Neural cell (in vitro differentiated cells): ENCODE results near the gene CACNA2D1. TPM values are rescaled to one million over a fixed set of nuclear protein-coding genes. Genes with fewer than 3 reads are reported as not detected.

ENCODE experiments used
- H2AFZ ChIP-seq: fragments of 200-600, 300-800 bp; sonication (generic), shearing (Covaris generic); 2 replicates; pipeline ENCODE4 v1.6.0; 2014; ENCODE audit warnings: low read depth, mild to moderate bottlenecking, antibody characterized with exemption, low read length, moderate library complexity
- H3F3A ChIP-seq: fragments of 200-600 bp; shearing (Covaris generic); 2 replicates; pipeline ENCODE4 v1.6.1; 2016; ENCODE audit warnings: mild to moderate bottlenecking, moderate library complexity, mixed read lengths, antibody characterized with exemption, low read length; ENCODE audit not compliant: insufficient read depth, poor library complexity, severe bottlenecking
- H3K27ac ChIP-seq: fragments of 200-600, 300-800 bp; sonication (generic), shearing (Covaris generic); 2 replicates; pipeline ENCODE4 v1.5.1; 2014; ENCODE audit warnings: mild to moderate bottlenecking, low read length, moderate library complexity
- H3K27me3 ChIP-seq: fragments of 300-800, 200-600 bp; sonication (generic), shearing (Covaris generic); 2 replicates; pipeline ENCODE4 v1.6.0; 2014; ENCODE audit warnings: mild to moderate bottlenecking, low read depth, low read length, moderate library complexity; ENCODE audit not compliant: insufficient read depth
- H3K36me3 ChIP-seq: fragments of 300-800, 200-600 bp; sonication (generic), shearing (Covaris generic); 2 replicates; pipeline ENCODE4 v1.5.1; 2014; ENCODE audit warnings: mild to moderate bottlenecking, antibody characterized with exemption, low read length, moderate library complexity; ENCODE audit not compliant: insufficient read depth
- H3K4me2 ChIP-seq: fragments of 300-800, 200-600 bp; sonication (generic), shearing (Covaris generic); 2 replicates; pipeline ENCODE4 v1.6.0; 2014; ENCODE audit warnings: mild to moderate bottlenecking, low read length
- H3K4me3 ChIP-seq: fragments of 300-800, 200-600 bp; sonication (generic), shearing (Covaris generic); 2 replicates; pipeline ENCODE4 v1.5.1; 2014; ENCODE audit warnings: mild to moderate bottlenecking, low read length, moderate library complexity
- H3K79me2 ChIP-seq: fragments of 200-600 bp; shearing (Covaris generic); replicated peaks from 2 replicates; pipeline ENCODE4 v1.6.0; 2014; ENCODE audit warnings: mild to moderate bottlenecking, low read length, moderate library complexity; ENCODE audit not compliant: insufficient read depth
- H3K9ac ChIP-seq: fragments of 300-800, 200-600 bp; sonication (generic), shearing (Covaris generic); 2 replicates; pipeline ENCODE4 v1.6.1; 2016; ENCODE audit warnings: mild to moderate bottlenecking, low read length, mixed read lengths
- H3K9me2 ChIP-seq: fragments of 200-600 bp; shearing (Covaris generic); 2 replicates; pipeline ENCODE4 v1.6.1; 2016; ENCODE audit warnings: mild to moderate bottlenecking, low read length, mixed read lengths; ENCODE audit not compliant: insufficient read depth
- H3K9me3 ChIP-seq: fragments of 200-600, 300-800 bp; sonication (generic), shearing (Covaris generic); 2 replicates; pipeline ENCODE4 v1.6.1; 2016; ENCODE audit warnings: mild to moderate bottlenecking, mixed run types, low read length, moderate library complexity, mixed read lengths
- H4K20me1 ChIP-seq: fragments of 200-600 bp; shearing (Covaris generic); 2 replicates; pipeline ENCODE4 v1.6.1; 2016; ENCODE audit warnings: mild to moderate bottlenecking, mixed run types; ENCODE audit not compliant: insufficient read depth
- EP300 ChIP-seq: fragments of 450-650 bp; conservative IDR thresholded peaks from 2 replicates; pipeline ENCODE4 v1.6.1; 2014; ENCODE audit warnings: antibody characterized with exemption, mild to moderate bottlenecking, moderate library complexity; ENCODE audit not compliant: poor library complexity, severe bottlenecking
- EZH2 ChIP-seq: fragments of 200-600, 300-800 bp; shearing (Covaris generic), sonication (generic); IDR thresholded peaks from 2 replicates; pipeline ENCODE4 v1.6.1; 2014; ENCODE audit warnings: antibody characterized with exemption, low read length, borderline replicate concordance, mild to moderate bottlenecking; ENCODE audit not compliant: insufficient read depth, poor library complexity, severe bottlenecking
- MXI1 ChIP-seq: fragments of 450-650 bp; conservative IDR thresholded peaks from 2 replicates; pipeline ENCODE4 v1.6.1; 2014; ENCODE audit warnings: antibody characterized with exemption, mild to moderate bottlenecking; ENCODE audit not compliant: poor library complexity, severe bottlenecking
- POLR2AphosphoS5 ChIP-seq: IDR thresholded peaks from 2 replicates; pipeline ENCODE4 v1.6.1; 2012
- RAD21 ChIP-seq: fragments of 450-650 bp; conservative IDR thresholded peaks from 2 replicates; pipeline ENCODE4 v1.6.1; 2014; ENCODE audit warnings: antibody characterized with exemption, mild to moderate bottlenecking, moderate library complexity
- SMC3 ChIP-seq: fragments of 450-650 bp; conservative IDR thresholded peaks from 2 replicates; pipeline ENCODE4 v1.6.1; 2014; ENCODE audit warnings: antibody characterized with exemption, mild to moderate bottlenecking, moderate library complexity; ENCODE audit not compliant: poor library complexity
- TAF1 ChIP-seq: IDR thresholded peaks from 2 replicates; pipeline ENCODE4 v1.6.1; 2012; ENCODE audit warnings: low read depth
- polyA plus RNA-seq: library from polyadenylated mRNA; depleted of rRNA; stranded (reverse); fragments of >200 nt; gene quantifications from 2 replicates; pipeline ENCODE4 v1.2.3, GENCODE V29; 2014
- TF ChIP-seq, protein P1 (sequence below): IDR thresholded peaks from 2 replicates; pipeline ENCODE4 v1.6.1; 2012; ENCODE audit warnings: borderline replicate concordance
- TF ChIP-seq, protein P2 (sequence below): fragments of 450-650 bp; IDR thresholded peaks from 2 replicates; pipeline ENCODE4 v1.5.1; 2014; ENCODE audit warnings: antibody characterized with exemption, mild to moderate bottlenecking, moderate library complexity; ENCODE audit not compliant: poor library complexity, severe bottlenecking

The CACNA2D1 gene
- polyA plus RNA-seq, 1 donor from 2014 or later = 7.0 TPM

DNA sequence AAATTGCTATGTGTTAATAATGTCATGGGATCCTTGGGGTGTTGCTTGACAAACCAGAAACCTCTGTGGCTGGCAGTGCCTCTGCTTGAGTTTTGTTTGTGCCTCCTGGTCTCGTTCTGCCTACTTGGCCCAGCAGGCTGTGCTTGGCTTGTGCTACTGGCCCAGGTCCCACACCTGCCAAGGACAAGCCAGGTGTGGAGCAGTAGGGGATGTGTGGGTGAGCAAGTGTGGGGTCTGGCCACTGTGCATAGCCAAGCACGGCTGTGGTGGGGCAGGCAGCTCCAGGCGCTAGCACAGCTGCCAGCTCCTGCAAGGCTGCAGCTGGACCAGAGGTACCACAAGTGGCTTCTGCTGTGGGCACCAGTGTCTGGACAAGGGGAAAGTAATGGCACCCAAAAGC lies 524.1 kb downstream of the CACNA2D1 start:
- Histone ChIP-seq H3K4me3 (no peak overlapping the region), H3K9ac (no peak overlapping the region), H3K27ac (no peak overlapping the region), H3K36me3 (no peaks in the 10 kb centered on the region), H3K9me2 (no peaks in the 10 kb centered on the region), H2AFZ (no peak overlapping the region), H3K27me3 (no peaks in the 10 kb centered on the region), H3K9me3 (no peaks in the 10 kb centered on the region), H3F3A (no peaks in the 10 kb centered on the region), H3K4me2 (no peak overlapping the region), H3K79me2 (no peaks in the 10 kb centered on the region), H4K20me1 (no peaks in the 10 kb centered on the region)
- TF ChIP-seq RAD21 (no peak), MXI1 (no peak), SMC3 (no peak), EP300 (no peak), TAF1 (no peak), POLR2AphosphoS5 (no peak), EZH2 (no peak)
- TF ChIP-seq, protein P1, sequence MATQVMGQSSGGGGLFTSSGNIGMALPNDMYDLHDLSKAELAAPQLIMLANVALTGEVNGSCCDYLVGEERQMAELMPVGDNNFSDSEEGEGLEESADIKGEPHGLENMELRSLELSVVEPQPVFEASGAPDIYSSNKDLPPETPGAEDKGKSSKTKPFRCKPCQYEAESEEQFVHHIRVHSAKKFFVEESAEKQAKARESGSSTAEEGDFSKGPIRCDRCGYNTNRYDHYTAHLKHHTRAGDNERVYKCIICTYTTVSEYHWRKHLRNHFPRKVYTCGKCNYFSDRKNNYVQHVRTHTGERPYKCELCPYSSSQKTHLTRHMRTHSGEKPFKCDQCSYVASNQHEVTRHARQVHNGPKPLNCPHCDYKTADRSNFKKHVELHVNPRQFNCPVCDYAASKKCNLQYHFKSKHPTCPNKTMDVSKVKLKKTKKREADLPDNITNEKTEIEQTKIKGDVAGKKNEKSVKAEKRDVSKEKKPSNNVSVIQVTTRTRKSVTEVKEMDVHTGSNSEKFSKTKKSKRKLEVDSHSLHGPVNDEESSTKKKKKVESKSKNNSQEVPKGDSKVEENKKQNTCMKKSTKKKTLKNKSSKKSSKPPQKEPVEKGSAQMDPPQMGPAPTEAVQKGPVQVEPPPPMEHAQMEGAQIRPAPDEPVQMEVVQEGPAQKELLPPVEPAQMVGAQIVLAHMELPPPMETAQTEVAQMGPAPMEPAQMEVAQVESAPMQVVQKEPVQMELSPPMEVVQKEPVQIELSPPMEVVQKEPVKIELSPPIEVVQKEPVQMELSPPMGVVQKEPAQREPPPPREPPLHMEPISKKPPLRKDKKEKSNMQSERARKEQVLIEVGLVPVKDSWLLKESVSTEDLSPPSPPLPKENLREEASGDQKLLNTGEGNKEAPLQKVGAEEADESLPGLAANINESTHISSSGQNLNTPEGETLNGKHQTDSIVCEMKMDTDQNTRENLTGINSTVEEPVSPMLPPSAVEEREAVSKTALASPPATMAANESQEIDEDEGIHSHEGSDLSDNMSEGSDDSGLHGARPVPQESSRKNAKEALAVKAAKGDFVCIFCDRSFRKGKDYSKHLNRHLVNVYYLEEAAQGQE = no peak
- TF ChIP-seq, protein P2, sequence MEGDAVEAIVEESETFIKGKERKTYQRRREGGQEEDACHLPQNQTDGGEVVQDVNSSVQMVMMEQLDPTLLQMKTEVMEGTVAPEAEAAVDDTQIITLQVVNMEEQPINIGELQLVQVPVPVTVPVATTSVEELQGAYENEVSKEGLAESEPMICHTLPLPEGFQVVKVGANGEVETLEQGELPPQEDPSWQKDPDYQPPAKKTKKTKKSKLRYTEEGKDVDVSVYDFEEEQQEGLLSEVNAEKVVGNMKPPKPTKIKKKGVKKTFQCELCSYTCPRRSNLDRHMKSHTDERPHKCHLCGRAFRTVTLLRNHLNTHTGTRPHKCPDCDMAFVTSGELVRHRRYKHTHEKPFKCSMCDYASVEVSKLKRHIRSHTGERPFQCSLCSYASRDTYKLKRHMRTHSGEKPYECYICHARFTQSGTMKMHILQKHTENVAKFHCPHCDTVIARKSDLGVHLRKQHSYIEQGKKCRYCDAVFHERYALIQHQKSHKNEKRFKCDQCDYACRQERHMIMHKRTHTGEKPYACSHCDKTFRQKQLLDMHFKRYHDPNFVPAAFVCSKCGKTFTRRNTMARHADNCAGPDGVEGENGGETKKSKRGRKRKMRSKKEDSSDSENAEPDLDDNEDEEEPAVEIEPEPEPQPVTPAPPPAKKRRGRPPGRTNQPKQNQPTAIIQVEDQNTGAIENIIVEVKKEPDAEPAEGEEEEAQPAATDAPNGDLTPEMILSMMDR = no peak

DNA sequence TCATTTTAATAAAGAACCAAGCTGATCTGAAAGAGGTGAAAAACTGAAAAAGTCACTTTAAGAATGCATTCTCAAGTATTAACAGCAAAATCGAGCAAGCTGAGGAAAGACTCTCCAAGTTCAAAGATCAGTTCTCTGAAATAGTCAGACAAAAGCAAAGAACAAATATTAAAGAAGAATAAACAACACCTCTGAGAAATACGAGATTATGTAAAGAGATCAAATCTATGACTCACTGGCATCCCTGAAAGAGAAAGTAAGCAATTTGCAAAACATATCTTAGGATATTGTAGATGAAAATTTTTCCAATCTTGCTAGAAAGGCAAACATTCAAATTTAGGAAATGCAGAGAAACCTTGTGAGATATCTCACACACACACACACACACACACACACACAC lies 535.4 kb downstream of the CACNA2D1 start:
- Histone ChIP-seq H3K4me3 (no peak overlapping the region), H3K9me2 (no peaks in the 10 kb centered on the region), H3K79me2 (no peaks in the 10 kb centered on the region), H3K4me2 (no peak overlapping the region), H3K36me3 (no peaks in the 10 kb centered on the region), H3F3A (no peaks in the 10 kb centered on the region), H3K27me3 (no peaks in the 10 kb centered on the region), H3K27ac (no peak overlapping the region), H4K20me1 (no peaks in the 10 kb centered on the region), H3K9ac (no peak overlapping the region), H3K9me3 (no peaks in the 10 kb centered on the region), H2AFZ (no peak overlapping the region)
- TF ChIP-seq, protein P1 = no peak
- TF ChIP-seq, protein P2 = no peak
- TF ChIP-seq SMC3 = no peak
- no peak for TF ChIP-seq POLR2AphosphoS5
- no peak for TF ChIP-seq TAF1
- no peak for TF ChIP-seq EP300
- TF ChIP-seq MXI1 = no peak
- no peak for TF ChIP-seq EZH2
- TF ChIP-seq RAD21 = no peak
